ACC112 (cell line): ENCODE results near the gene ZNF692.
A peak's percentile ranks its signal among the peaks of the same experiment; 100 is the strongest.

Experiments
- H2AFZ ChIP-seq: fragments of 200-600 bp; sonication (generic); one replicate; pipeline ENCODE4 v1.6.0; 2017; ENCODE audit warnings: antibody characterized with exemption, low read length; ENCODE audit not compliant: unreplicated experiment
- H3K27ac ChIP-seq: fragments of 200-600 bp; sonication (generic); 2 replicates; pipeline ENCODE4 v1.5.1; 2014; ENCODE audit warnings: low read depth, mild to moderate bottlenecking, antibody characterized with exemption, low read length, moderate library complexity
- H3K27me3 ChIP-seq: fragments of 200-600 bp; sonication (generic); 2 replicates; pipeline ENCODE4 v1.6.1; 2014; ENCODE audit warnings: mild to moderate bottlenecking, antibody characterized with exemption, low read length, moderate library complexity, mixed read lengths; ENCODE audit not compliant: insufficient read depth
- H3K36me3 ChIP-seq: fragments of 200-600 bp; sonication (generic); 2 replicates; pipeline ENCODE4 v1.6.1; 2016; ENCODE audit warnings: mild to moderate bottlenecking, antibody characterized with exemption, low read length, moderate library complexity, mixed read lengths; ENCODE audit not compliant: insufficient read depth
- H3K4me1 ChIP-seq: fragments of 200-600 bp; sonication (generic); one replicate; pipeline ENCODE4 v1.6.1; 2016; ENCODE audit warnings: low read length, mixed read lengths; ENCODE audit not compliant: insufficient read depth, unreplicated experiment, control insufficient read depth
- H3K4me3 ChIP-seq: fragments of 200-600 bp; sonication (generic); 2 replicates; pipeline ENCODE4 v1.5.1; 2014; ENCODE audit warnings: mild to moderate bottlenecking, low read depth, low read length
- H3K79me2 ChIP-seq: fragments of 200-600 bp; sonication (generic); one replicate; pipeline ENCODE4 v1.6.0; 2016; ENCODE audit warnings: low read length; ENCODE audit not compliant: control insufficient read depth, unreplicated experiment, insufficient read depth

Gene ZNF692

DNA sequence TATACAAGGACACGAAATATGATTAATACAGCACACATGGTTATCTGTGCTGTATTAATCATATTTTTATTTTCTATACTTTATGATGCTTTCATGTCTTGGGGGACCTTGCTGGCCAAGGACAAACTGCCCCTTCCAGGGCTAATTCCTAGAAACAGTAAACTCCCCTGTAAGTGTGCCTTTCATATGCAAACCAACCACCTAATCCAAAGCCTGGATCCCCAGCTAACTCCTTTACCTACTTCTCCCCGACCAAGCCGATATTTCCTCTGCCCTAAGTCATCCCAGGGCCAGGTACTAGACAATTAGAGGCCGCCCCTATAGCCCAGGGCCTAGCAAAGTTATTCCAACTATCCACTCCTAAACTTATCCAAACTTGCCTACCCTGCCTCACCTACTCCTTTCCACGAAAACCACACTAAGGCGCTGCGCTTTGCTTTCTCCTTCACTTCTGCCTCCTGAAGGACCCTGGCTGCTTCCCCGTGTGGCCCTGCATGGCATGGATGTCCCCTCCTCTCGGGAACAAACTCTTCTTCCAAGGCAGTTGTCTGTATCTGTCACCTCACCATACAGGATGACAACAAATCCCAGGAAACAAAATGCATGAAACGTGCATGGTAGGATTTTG is 43.4 kb downstream of the ZNF692 start:
- H3K4me1 ChIP-seq = peaks cover 14% of the 10 kb centered on the region
- H3K36me3 ChIP-seq = peaks cover 19% of the 10 kb centered on the region; the same call in 1 of the 2 replicates
- no peak overlapping the region for H3K4me3 ChIP-seq
- H3K27me3 ChIP-seq = no peaks in the 10 kb centered on the region
- H3K27ac ChIP-seq = no peak overlapping the region
- H2AFZ ChIP-seq = no peak overlapping the region
- peaks cover 20% of the 10 kb centered on the region for H3K79me2 ChIP-seq

DNA sequence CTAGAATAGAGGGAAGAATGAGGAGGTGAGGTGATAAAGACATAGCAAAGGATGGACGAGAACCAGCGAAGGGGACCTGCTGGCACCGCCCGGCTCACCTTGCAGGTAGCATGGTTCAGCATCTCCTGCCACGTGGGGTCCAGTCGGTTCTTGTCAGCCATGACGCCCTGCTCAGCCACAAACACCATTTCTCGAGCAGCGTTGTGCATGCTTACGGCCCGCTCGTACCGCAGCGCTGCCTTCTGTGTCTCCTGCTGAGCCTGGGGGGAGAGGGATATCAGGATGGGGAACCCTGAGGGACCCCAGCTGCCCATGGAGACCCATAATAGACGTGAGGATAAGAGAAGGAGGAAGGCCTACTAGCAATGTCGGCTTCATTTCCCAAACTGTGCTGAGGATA is 44.5 kb downstream of the ZNF692 start:
- Histone ChIP-seq H3K4me1 (peaks cover 11% of the 10 kb centered on the region), H3K4me3 (no peak overlapping the region), H2AFZ (no peak overlapping the region), H3K27ac (no peak overlapping the region), H3K36me3 (0 out of 2 replicates have a peak, but pooled peaks cover 16% of the 10 kb centered on the region), H3K79me2 (peaks cover 11% of the 10 kb centered on the region), H3K27me3 (no peaks in the 10 kb centered on the region)

- no peak overlapping the region for H3K27ac ChIP-seq
- peaks cover 11% of the 10 kb centered on the region for H3K4me1 ChIP-seq
- no peak overlapping the region for H3K4me3 ChIP-seq
- H3K27me3 ChIP-seq = no peaks in the 10 kb centered on the region
- H2AFZ ChIP-seq = no peak overlapping the region
- peaks cover 4% of the 10 kb centered on the region for H3K79me2 ChIP-seq
- H3K36me3 ChIP-seq = 0 out of 2 replicates have a peak, but pooled peaks cover 16% of the 10 kb centered on the region
Observed at GRCh38 chr1:248813546-248813945, 45.3 kb downstream of the ZNF692 start.

GRCh38 chr1:248812736-248813425 is 46.0 kb downstream of the ZNF692 start:
- Histone ChIP-seq H2AFZ (no peak overlapping the region), H3K27ac (no peak overlapping the region), H3K4me3 (no peak overlapping the region), H3K36me3 (0 out of 2 replicates have a peak, but pooled peaks cover 16% of the 10 kb centered on the region), H3K27me3 (no peaks in the 10 kb centered on the region), H3K79me2 (no peaks in the 10 kb centered on the region), H3K4me1 (peaks cover 11% of the 10 kb centered on the region)

DNA sequence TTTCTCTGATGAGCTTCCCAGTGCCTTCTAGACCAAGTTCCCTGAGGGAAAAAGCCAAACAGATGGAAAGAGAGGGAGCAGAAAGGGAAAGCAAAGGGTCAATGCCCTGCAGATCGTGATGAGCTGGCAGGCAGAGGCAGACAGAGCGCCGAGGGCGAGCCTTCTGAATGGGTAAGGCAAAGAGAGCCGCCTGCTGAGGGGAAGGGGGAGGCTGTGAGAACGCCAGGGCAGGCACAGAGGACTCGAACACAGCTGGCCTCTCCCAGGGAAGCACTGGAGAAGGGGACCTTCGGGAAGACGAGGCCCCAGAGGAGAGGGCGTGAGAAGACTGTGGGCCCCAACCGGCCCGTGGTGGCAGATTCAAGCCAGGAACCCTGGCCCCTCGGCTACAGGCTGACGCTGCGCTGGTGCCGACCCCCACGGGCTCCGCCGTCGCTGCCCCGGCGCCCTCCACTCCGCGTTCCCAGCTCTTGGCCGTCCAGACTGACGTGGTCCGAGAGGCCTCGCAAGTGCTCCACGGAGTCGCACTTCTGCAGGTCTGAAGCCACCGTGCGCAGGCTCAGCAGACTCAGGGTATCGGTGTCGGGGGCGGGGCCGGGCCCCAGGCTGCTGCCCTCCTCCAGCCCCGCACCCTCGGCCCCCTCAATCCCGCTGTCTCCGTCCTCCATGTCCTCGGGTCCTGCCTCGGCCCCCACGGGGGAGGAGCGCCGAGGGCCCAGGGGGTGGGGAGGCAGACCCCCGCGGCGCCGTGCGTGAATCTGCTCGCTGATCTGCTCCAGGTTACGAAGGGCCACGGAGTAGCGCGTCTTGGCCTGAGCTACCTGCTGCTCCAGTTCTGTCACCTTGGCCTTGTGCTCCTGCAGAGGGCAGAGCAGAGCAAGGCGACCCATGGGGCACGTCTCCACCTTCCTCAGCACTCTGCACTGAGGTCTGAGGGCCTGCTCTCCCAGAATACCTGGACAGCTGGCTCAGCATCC is 47.1 kb downstream of the ZNF692 start:
- Histone ChIP-seq H2AFZ (no peak overlapping the region), H3K4me1 (peaks cover 11% of the 10 kb centered on the region), H3K36me3 (0 out of 2 replicates have a peak, but pooled peaks cover 16% of the 10 kb centered on the region), H3K79me2 (no peaks in the 10 kb centered on the region), H3K27ac (no peak overlapping the region), H3K4me3 (no peak overlapping the region), H3K27me3 (no peaks in the 10 kb centered on the region)

- Histone ChIP-seq H3K27ac (no peak overlapping the region; the same call in 1 of the 2 replicates), H3K36me3 (0 out of 2 replicates have a peak, but pooled peaks cover 16% of the 10 kb centered on the region), H3K27me3 (no peaks in the 10 kb centered on the region), H3K4me1 (peaks cover 11% of the 10 kb centered on the region), H3K4me3 (0 out of 2 replicates have a peak overlapping the region, but pooled peaks have one; percentile 17), H3K79me2 (no peaks in the 10 kb centered on the region), H2AFZ (no peak overlapping the region)
Observed at GRCh38 chr1:248810727-248811513, 48.0 kb downstream of the ZNF692 start.

DNA sequence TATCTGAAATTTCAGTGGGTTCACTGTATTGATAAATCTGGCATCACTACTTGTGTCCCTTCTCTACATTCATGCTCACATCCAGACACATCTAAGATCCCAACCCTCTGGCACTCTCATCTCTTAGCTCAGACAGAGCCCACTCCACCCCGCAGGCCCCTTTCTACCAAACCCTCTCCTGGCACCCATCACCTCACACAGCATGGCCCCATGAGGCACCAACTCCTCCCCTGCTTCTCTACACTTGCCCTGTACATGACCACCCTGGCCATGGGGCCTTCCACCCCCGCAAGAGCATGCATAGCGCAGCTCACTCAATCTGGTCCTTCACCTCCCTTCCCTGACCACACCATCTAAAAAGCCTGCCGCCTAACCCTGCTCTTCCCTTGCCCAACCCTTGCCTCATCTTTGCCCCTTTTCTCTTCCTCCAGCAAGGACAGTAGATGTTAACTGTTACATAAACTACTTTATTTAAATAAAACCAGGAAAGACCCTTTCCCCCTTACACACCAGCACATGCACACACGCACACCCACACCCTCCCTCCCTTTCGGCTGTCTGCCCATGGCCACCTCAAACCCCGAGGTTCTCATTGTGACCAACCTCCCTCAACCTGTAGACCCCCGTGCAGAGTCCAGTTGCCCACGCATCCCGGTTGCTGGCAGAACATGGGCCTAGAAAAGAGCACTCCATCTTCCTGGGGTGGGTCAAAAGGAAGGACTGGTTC is 48.7 kb downstream of the ZNF692 start:
- peaks cover 11% of the 10 kb centered on the region for H3K4me1 ChIP-seq
- H2AFZ ChIP-seq = no peak overlapping the region
- H3K4me3 ChIP-seq = no peak overlapping the region
- no peaks in the 10 kb centered on the region for H3K79me2 ChIP-seq
- H3K27me3 ChIP-seq = no peaks in the 10 kb centered on the region
- no peak overlapping the region for H3K27ac ChIP-seq
- H3K36me3 ChIP-seq = 0 out of 2 replicates have a peak, but pooled peaks cover 16% of the 10 kb centered on the region

- no peaks in the 10 kb centered on the region for H3K79me2 ChIP-seq
- H3K4me1 ChIP-seq = peaks cover 11% of the 10 kb centered on the region
- H2AFZ ChIP-seq = no peak overlapping the region
- H3K27me3 ChIP-seq = no peaks in the 10 kb centered on the region
- H3K27ac ChIP-seq = no peak overlapping the region
- no peak overlapping the region for H3K4me3 ChIP-seq
- 0 out of 2 replicates have a peak, but pooled peaks cover 7% of the 10 kb centered on the region for H3K36me3 ChIP-seq
Observed at GRCh38 chr1:248808876-248809275, 50.0 kb downstream of the ZNF692 start.

- Histone ChIP-seq H3K4me3 (no peak overlapping the region), H2AFZ (no peak overlapping the region), H3K79me2 (no peaks in the 10 kb centered on the region), H3K27me3 (no peaks in the 10 kb centered on the region), H3K4me1 (peaks cover 11% of the 10 kb centered on the region), H3K27ac (no peak overlapping the region), H3K36me3 (no peaks in the 10 kb centered on the region)
Observed at GRCh38 chr1:248807067-248807737, 51.7 kb downstream of the ZNF692 start.
